ENCODE measurements around the gene MXI1. TPM values are rescaled to one million over a fixed set of nuclear protein-coding genes. Genes with fewer than 3 reads are reported as not detected.
"Not testable (repeated sequence)": the region's sequence is repeated elsewhere in the genome, so short reads cannot be mapped to it uniquely, and the experiment has no call there.

The MXI1 gene
- total RNA-seq, 2 experiments from 2014 or later, result 24.4 to 27.5 TPM

DNA sequence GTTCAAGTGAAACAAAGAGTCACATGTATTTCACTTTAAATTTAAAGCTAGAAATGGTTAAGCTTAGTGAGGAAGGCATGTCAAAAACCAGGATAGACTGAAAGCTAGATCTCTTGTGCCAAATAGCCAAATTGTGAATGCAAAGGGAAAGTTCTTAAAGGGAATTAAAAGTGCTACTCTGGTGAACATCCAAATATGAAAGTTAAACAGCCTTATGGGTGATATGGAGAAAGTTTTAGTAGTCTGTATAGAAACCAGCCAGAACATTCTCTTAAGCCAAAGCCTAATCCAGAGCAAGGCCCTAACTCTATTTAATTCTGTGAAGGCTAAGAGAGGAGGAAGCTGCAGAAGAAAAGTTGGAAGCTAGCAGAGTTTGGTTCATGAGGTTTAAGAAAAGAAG is 47.1 kb downstream of the MXI1 start:
- Mint-ChIP-seq H3K4me1 (ENCODE audit: low read depth) (peaks cover 36% of the 10 kb centered on the region), H3K4me3 (no peak overlapping the region), H3K27ac (no peak overlapping the region), H3K9me3 (peaks cover 7% of the 10 kb centered on the region), H3K36me3 (ENCODE audit: low read depth) (peaks cover 17% of the 10 kb centered on the region), H3K27me3 (ENCODE audit: low read depth) (peaks cover 8% of the 10 kb centered on the region)
- CTCF ChIA-PET, result interaction anchor here (1.0 to 3.3 kb wide), 4 partner anchors 25 to 370 kb away, joined by 3 to 12 read pairs (median 6); partner anchors contain the start of gene MXI1
- DNase-seq, result no peak
- intact Hi-C loops (cut with micrococcal nuclease), result no loop called here

DNA sequence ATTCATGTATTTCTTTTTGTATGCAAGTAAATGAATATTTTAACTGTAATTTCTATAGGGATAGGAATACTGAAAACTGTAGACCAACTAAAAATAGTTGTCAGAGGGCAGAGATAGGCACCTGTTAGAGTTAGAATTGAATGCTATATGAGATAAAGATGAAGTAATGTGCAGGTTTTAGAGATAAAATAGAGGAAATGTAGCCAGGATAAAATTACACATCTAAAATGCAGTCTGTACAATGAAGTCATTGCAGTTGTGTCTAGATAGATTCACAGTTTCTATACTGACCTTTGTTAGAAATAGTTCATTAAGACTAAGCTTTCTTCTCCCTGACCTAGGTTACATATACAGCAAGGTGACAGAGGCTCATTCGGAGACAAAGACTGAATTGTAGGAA is 51.1 kb downstream of the MXI1 start:
- no peak overlapping the region for H3K4me3 Mint-ChIP-seq
- CTCF ChIA-PET, result interaction anchor here (1.4 kb wide), 1 partner anchor 50 kb away, joined by 6 read pairs; no protein-coding TSS in a partner anchor
- intact Hi-C loops (cut with micrococcal nuclease), result no loop called here
- no peak overlapping the region for H3K27ac Mint-ChIP-seq
- H3K4me1 Mint-ChIP-seq (ENCODE audit: low read depth), result peaks cover 10% of the 10 kb centered on the region
- peaks cover 7% of the 10 kb centered on the region for H3K9me3 Mint-ChIP-seq
- peaks cover 5% of the 10 kb centered on the region for H3K27me3 Mint-ChIP-seq (ENCODE audit: low read depth)
- DNase-seq, result no peak
- peaks cover 18% of the 10 kb centered on the region for H3K36me3 Mint-ChIP-seq (ENCODE audit: low read depth)

DNA sequence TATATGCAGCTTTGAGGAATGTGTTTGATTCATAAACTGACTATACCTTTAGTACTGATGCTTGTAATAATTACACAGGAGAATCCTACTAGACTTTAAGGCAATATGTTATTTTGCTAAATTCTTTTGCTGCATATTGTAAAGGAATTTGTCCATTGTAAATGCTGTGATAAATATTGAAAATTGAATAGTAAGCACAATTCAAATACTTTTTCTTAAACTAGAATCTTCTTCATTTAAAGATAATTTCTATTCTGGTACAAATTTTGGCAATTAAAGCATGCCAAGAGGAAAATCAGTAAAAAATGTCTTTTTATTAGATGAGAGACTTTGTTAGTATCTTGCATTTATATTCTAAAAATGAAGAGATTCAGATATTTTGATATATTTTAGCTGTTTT is 51.9 kb downstream of the MXI1 start:
- H3K9me3 Mint-ChIP-seq, result peaks cover 7% of the 10 kb centered on the region
- H3K36me3 Mint-ChIP-seq (ENCODE audit: low read depth), result peaks cover 13% of the 10 kb centered on the region
- no peak overlapping the region for H3K27ac Mint-ChIP-seq
- no peak overlapping the region for H3K4me3 Mint-ChIP-seq
- H3K4me1 Mint-ChIP-seq (ENCODE audit: low read depth), result peaks cover 5% of the 10 kb centered on the region
- intact Hi-C loops (cut with micrococcal nuclease), result no loop called here
- H3K27me3 Mint-ChIP-seq (ENCODE audit: low read depth), result peaks cover under 1% of the 10 kb centered on the region
- no peak for DNase-seq
- CTCF ChIA-PET, result interaction anchor here (1.4 kb wide), 1 partner anchor 51 kb away, joined by 6 read pairs; no protein-coding TSS in a partner anchor

DNA sequence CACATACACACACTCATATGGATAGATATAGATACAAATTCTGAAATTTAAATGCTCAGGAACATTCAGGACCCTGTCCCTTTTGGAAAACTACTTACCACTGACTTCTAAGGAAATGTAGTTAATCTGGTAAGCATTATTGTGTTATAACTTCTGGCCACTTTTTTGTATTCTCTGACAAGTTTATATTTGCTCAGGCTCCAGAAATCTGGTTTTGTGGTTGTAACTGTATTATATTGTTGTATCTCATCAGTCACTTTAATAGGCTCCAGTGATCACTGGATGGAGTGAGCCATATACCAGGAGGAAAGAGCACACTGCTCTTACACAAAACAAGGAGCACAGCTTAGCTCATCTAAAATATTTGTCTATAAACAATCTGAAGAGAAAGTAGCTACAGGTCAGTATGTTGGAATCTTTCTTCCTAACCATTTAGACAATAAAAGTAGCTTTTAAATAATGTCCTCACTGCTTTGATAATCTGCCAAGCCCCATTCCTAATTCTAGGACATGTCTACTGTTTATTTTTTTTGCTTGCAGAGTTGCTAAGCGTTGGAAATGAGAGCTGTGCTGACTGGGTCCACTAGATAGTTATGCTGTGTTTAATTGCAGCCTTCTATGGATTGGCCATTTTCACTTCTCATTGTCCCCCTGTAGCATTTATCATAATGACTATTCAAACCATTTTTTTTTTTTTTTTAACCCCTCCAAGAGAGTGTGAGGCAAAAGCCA is 53.5 kb downstream of the MXI1 start:
- peaks cover under 1% of the 10 kb centered on the region for H3K9me3 Mint-ChIP-seq
- H3K4me3 Mint-ChIP-seq, result no peak overlapping the region
- H3K27me3 Mint-ChIP-seq (ENCODE audit: low read depth), result no peaks in the 10 kb centered on the region
- no peak for DNase-seq
- CTCF ChIA-PET, result interaction anchor here (0.5 to 1.7 kb wide), 4 partner anchors 8 to 51 kb away, joined by 3 to 5 read pairs (median 3); no protein-coding TSS in a partner anchor
- peaks cover 3% of the 10 kb centered on the region for H3K4me1 Mint-ChIP-seq (ENCODE audit: low read depth)
- intact Hi-C loops (cut with micrococcal nuclease), result no loop called here
- H3K27ac Mint-ChIP-seq, result no peak overlapping the region
- peaks cover 3% of the 10 kb centered on the region for H3K36me3 Mint-ChIP-seq (ENCODE audit: low read depth)

DNA sequence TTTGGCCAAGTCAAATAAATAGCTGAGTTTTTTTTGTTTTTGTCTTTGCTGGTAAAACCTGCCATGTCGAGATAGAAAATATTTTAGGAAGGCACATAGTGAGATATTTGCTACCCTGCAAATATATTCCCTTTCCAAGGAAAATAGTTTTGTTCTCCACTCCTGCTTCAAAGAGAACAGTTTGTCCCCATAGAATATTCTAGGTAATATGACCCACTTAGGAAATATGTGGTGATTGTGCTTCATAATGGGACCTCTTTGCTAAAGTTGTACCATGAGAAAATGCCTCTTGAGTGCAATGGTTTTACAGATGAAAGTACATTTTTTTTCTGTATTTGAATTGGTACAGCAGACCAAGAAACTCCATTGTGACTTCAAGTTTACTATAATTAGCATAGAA is 55.8 kb downstream of the MXI1 start:
- Mint-ChIP-seq H3K27me3 (ENCODE audit: low read depth) (no peaks in the 10 kb centered on the region), H3K4me3 (no peak overlapping the region), H3K36me3 (ENCODE audit: low read depth) (peaks cover 1% of the 10 kb centered on the region), H3K4me1 (ENCODE audit: low read depth) (peaks cover 9% of the 10 kb centered on the region), H3K27ac (no peak overlapping the region), H3K9me3 (no peaks in the 10 kb centered on the region)
- no peak for DNase-seq
- CTCF ChIA-PET, result interaction anchor here (1.3 kb wide), 2 partner anchors 11 to 22 kb away, joined by 3 read pairs; no protein-coding TSS in a partner anchor
- intact Hi-C loops (cut with micrococcal nuclease), result no loop called here

DNA sequence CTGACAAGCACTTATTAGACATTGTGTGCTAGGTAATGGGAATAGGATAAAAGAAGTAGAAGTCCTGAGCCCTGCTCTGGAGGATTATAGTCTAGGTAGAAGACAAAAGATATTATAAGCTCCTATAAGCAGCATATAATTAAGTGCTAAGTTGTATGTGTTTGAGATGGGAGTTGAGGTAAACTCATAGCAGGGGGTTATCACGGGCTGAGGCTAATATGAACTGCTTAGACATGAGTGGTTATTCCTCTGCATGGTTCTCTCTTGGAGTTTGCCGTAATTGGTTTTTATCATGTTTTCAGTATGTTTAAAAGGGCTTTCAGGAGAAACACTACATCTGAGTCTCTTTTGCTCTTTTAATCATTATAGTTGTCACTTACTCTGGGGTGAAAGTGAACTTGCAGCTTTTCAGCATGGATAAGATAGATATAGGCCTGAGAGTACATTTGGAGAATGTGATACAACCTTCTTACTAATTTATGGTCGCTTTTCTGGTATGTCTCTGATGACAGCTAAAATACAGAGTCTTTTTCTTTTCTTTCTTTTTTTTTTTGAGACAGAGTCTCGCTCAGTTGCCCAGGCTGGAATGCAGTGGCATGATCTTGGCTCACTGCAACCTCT is 58.3 kb downstream of the MXI1 start:
- no peak for DNase-seq
- H3K27me3 Mint-ChIP-seq (ENCODE audit: low read depth), result no peaks in the 10 kb centered on the region
- no peak overlapping the region for H3K27ac Mint-ChIP-seq
- CTCF ChIA-PET, result no interaction called here
- no peaks in the 10 kb centered on the region for H3K9me3 Mint-ChIP-seq
- no peaks in the 10 kb centered on the region for H3K36me3 Mint-ChIP-seq (ENCODE audit: low read depth)
- intact Hi-C loops (cut with micrococcal nuclease), result no loop called here
- H3K4me3 Mint-ChIP-seq, result no peak overlapping the region
- H3K4me1 Mint-ChIP-seq (ENCODE audit: low read depth), result peaks cover 29% of the 10 kb centered on the region

DNA sequence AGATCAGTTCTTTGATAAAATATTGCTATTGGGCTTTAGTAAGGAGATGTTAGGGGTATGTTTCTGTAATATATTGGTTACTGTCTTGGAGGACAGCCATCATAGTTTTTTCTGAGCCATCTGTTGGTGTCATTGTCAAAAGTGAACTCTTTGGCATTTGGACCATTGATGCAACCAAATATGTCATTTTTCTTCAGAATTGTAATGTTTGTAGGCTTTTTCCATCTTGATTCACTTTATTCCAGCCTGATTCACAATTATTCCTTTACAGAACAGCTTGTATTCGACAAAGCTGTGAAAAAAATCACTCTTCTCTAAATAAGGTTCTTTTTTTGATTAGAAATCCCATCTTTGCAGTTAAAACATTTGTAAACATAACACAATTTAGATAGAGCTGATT is 59.9 kb downstream of the MXI1 start:
- peaks cover 33% of the 10 kb centered on the region for H3K4me1 Mint-ChIP-seq (ENCODE audit: low read depth)
- DNase-seq, result no peak
- no peak overlapping the region for H3K4me3 Mint-ChIP-seq
- no peaks in the 10 kb centered on the region for H3K27me3 Mint-ChIP-seq (ENCODE audit: low read depth)
- no peaks in the 10 kb centered on the region for H3K36me3 Mint-ChIP-seq (ENCODE audit: low read depth)
- intact Hi-C loops (cut with micrococcal nuclease), result no loop called here
- no peaks in the 10 kb centered on the region for H3K9me3 Mint-ChIP-seq
- H3K27ac Mint-ChIP-seq, result no peak overlapping the region
- CTCF ChIA-PET, result interaction anchor here (1.4 kb wide), 1 partner anchor 123 kb away, joined by 3 read pairs; no protein-coding TSS in a partner anchor

DNA sequence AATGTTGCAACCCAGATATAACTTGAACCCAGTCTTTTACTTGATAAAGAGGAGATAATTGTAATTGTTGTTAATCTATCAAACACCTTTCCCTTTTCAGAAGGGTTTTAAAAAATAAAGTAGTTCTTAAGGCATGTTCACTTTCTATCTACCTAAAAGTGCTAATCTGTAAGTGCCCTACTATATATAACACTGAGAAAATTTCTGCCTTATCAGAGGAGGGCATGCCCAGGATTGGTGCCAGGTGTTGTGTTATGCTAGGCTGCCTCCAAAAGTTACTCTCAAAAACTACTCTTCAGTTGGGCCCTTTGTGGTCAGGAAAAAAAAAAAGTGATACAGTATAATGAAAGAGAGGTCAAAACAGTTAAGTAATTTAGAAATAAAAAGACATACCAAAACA is 61.0 kb downstream of the MXI1 start:
- Mint-ChIP-seq H3K9me3 (no peaks in the 10 kb centered on the region), H3K4me1 (ENCODE audit: low read depth) (peaks cover 38% of the 10 kb centered on the region), H3K36me3 (ENCODE audit: low read depth) (no peaks in the 10 kb centered on the region), H3K27ac (no peak overlapping the region), H3K4me3 (no peak overlapping the region), H3K27me3 (ENCODE audit: low read depth) (no peaks in the 10 kb centered on the region)
- intact Hi-C loops (cut with micrococcal nuclease), result loop anchor here (2.0 kb wide), 1 partner anchor 18 kb away; no protein-coding TSS in a partner anchor
- CTCF ChIA-PET, result interaction anchor here (1.4 to 3.0 kb wide), 2 partner anchors 11 to 124 kb away, joined by 3 to 14 read pairs; no protein-coding TSS in a partner anchor
- no peak for DNase-seq

DNA sequence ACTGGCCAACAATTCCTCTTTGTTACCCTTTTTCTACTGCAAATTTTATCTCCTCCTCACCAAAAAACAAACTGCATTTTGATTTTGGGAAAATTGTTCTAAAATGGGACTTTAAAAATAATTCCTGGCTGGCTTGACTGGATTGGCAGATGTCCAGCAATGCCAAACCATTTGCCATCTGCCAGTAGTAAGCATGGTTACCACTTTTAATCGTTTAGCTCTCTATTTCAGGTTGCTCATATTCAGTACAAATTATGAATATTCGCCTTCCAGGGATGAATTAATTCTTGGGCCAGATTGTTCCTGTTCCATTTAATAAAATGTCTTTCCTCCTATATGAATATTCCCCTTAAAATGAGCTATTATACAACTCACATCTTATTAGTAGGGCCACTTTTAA is 61.6 kb downstream of the MXI1 start:
- H3K4me3 Mint-ChIP-seq, result no peak overlapping the region
- intact Hi-C loops (cut with micrococcal nuclease), result loop anchor here (2.0 kb wide), 1 partner anchor 18 kb away; no protein-coding TSS in a partner anchor
- CTCF ChIA-PET, result interaction anchor here (1.2 to 3.0 kb wide), 4 partner anchors 8 to 131 kb away, joined by 3 to 14 read pairs (median 7); no protein-coding TSS in a partner anchor
- no peaks in the 10 kb centered on the region for H3K27me3 Mint-ChIP-seq (ENCODE audit: low read depth)
- H3K27ac Mint-ChIP-seq, result no peak overlapping the region
- H3K4me1 Mint-ChIP-seq (ENCODE audit: low read depth), result peaks cover 44% of the 10 kb centered on the region
- H3K36me3 Mint-ChIP-seq (ENCODE audit: low read depth), result no peaks in the 10 kb centered on the region
- no peaks in the 10 kb centered on the region for H3K9me3 Mint-ChIP-seq
- no peak for DNase-seq

DNA sequence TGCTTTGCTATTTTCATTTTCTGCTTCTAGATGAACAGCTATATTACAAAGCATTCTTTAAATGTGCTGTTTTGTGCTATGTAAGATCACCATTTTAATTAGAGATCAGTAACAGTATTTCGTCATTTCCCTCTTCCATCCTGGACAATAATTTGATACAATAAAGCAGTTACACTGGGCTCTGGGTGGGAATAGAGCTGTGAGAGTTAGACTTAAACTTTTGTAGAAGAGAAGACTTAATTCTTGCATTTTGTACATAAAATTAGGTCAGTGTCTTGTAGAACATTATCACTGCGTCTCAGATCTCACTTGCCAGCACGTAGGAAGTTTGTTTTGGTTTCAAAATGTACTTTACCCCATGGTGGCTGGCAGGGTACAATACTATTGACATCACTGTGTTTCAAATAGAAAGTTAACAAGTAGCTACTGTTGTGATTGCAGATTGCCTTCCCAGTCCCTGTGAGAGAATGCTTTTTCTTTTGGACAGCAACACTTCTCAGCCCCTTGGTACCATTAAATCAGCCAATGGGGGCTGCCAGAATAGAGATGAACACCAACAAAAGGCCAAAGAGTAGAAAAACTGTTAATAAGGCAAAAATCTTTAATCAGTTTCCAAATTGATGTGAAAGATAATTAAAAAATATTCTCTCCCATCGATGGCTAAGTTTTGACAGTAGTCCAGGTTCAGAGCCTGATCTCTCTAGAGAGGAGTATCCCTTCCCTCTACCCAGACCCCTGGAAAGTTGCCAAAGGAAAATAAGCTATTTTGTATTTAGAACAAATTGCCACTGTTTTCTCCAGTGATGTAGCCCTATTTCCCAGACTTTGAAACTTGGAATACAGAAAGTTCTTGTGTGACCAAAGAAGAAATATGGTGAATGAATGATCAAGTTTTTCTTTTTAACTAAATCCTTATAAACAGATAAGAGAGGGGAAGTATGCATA is 62.2 kb downstream of the MXI1 start:
- Mint-ChIP-seq H3K4me1 (ENCODE audit: low read depth) (peaks cover 50% of the 10 kb centered on the region), H3K27me3 (ENCODE audit: low read depth) (no peaks in the 10 kb centered on the region), H3K4me3 (peak overlapping the region; percentile 54), H3K27ac (peak overlapping the region; percentile 38), H3K36me3 (ENCODE audit: low read depth) (no peaks in the 10 kb centered on the region), H3K9me3 (no peaks in the 10 kb centered on the region)
- peak; percentile 52 for DNase-seq
- intact Hi-C loops (cut with micrococcal nuclease), result loop anchor here (2.0 kb wide), 1 partner anchor 19 kb away; no protein-coding TSS in a partner anchor
- CTCF ChIA-PET, result interaction anchor here (0.8 to 3.0 kb wide), 6 partner anchors 9 to 320 kb away, joined by 3 to 14 read pairs (median 4); no protein-coding TSS in a partner anchor

DNA sequence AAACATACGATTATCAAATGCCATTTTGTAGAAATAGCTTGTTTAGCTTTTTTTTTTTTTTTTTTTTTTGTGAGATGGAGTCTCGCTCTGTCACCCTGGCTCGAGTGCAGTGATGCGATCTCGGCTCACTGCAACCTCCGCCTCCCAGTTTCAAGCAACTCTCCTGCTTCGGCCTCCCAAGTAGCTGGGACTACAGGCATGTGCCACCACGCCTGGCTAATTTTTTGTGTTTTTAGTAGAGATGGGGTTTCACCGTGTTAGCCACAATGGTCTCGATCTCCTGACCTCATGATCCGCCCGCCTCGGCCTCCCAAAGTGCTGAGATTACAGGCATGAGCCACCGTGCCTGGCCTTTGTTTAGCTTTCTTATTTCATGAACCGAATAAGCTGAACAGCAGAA is 65.6 kb downstream of the MXI1 start:
- H3K27me3 Mint-ChIP-seq (ENCODE audit: low read depth); H3K9me3 Mint-ChIP-seq; H3K27ac Mint-ChIP-seq; H3K4me3 Mint-ChIP-seq; DNase-seq; H3K36me3 Mint-ChIP-seq (ENCODE audit: low read depth): not testable (repeated sequence)
- H3K4me1 Mint-ChIP-seq (ENCODE audit: low read depth), result peaks cover 53% of the 10 kb centered on the region
- intact Hi-C loops (cut with micrococcal nuclease), result loop anchor here (1.0 to 2.0 kb wide), 3 partner anchors 22 to 52 kb away; no protein-coding TSS in a partner anchor
- CTCF ChIA-PET, result interaction anchor here (0.8 to 4.9 kb wide), 3 partner anchors 17 to 135 kb away, joined by 3 to 50 read pairs (median 17); partner anchors contain the start of gene MXI1
